Measurements from ENCODE around the gene HMGCR. TPM values are rescaled to one million over a fixed set of nuclear protein-coding genes. Genes with fewer than 3 reads are reported as not detected.

The HMGCR gene
- 86.5 and 92.3 TPM in 2 replicates for total RNA-seq

GRCh38 chr5:75336615-75337336 is at the start of gene HMGCR:
TSS of gene HMGCR (plus strand) at chr5:75337220. CDS start at chr5:75342606, 5,386 bp downstream.

Other genes with a start within 250 kb of the HMGCR start
- gene ANKRD31, start 100.3 kb upstream of the HMGCR start, total RNA-seq, result 0.06 and 0.13 TPM in 2 replicates
- 19.4 and 32.1 TPM in 2 replicates for gene CERT1, start 174.4 kb downstream of the HMGCR start, total RNA-seq
- 34.0 and 41.7 TPM in 2 replicates for gene POLK, start 174.7 kb downstream of the HMGCR start, total RNA-seq

Data from aortic smooth muscle cell (primary cell).